ENCODE data around the gene FAT1. TPM values are rescaled to one million over a fixed set of nuclear protein-coding genes. Genes with fewer than 3 reads are reported as not detected.
A peak's percentile ranks its signal among the peaks of the same experiment; 100 is the strongest.

The FAT1 gene
- total and polyA plus RNA-seq, 9 of the 15 experiments (the other 6 are each of a cell fraction or from before 2014, with no cell fraction given): 6.0 to 38.4 (median 21.4) TPM

DNA sequence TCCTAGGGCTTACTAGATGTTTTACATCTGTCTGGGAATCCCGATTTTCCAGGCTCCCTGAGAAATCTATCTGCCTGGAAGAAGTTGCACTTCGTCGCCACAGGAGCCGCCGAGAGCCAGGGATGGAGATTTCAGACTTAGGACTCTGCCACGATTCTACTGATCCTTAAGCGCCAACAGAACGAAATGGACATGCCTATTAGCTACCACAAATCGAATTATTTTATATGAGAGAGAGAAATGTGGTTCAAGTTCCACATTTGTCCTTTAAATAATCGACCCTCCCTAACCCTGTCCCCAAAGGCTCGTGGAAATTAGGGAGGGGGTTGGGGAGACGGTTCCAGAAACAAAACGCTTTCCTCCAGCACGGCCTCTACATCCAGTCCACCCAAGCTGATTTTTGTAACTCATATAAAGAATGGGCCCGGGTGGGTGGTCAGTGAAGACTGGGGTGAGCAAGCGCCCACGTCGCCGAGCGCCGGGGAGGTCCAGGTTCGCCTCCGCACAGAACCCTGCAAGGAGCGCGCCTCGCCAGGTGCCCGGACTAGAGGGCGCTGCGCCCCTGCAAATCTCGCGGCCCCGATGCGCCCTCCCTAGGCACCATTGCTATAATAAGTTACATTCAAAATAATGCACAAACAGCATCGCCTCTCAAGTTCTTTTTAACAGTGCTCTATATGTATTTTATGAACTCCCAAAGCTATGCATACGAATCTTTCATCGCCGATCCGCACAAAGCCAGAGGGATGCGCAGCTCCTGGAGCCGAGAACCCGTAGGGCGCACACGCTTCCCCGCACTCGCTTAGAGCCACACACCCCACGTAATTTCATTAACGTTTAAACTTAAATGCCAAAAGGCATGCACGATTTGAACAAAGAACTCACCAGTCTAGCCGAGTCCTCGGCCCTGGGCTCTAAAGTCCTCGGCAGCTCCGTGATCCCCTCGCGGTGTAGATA lies 2.1 kb upstream of the FAT1 start (continued):
- TF ChIP-seq MAZ (CRISPR knock-in tag; conservative IDR thresholded peaks at IDR 0.05 in 1 of 2, IDR thresholded peaks at IDR 0.05 in 1 of 2) (peak in 1 of 2 experiments; percentile 39; a peak in 1 of 4 replicates), ZC3H8 (IDR thresholded peaks at IDR 0.05) (no peak), JUND (IDR thresholded peaks at IDR 0.05; ENCODE audit: borderline replicate concordance, low read depth, low read length) (0 out of 2 replicates have a peak, but pooled peaks have one; percentile 6), JUND (tag; IDR thresholded peaks at IDR 0.05; ENCODE audit: borderline replicate concordance, low read depth, low read length) (no peak), SOX6 (IDR thresholded peaks at IDR 0.05) (0 out of 2 replicates have a peak, but pooled peaks have one; percentile 8), EGR1 (conservative IDR thresholded peaks at IDR 0.05) (peak; percentile 42; the same call in 1 of the 2 replicates), CTBP1 (IDR thresholded peaks at IDR 0.05; ENCODE audit: borderline replicate concordance) (0 out of 2 replicates have a peak, but pooled peaks have one; percentile 25), SRF (CRISPR knock-in tag; IDR thresholded peaks at IDR 0.05) (peak in 1 of 2 experiments; percentile 36; a peak in 1 of 4 replicates), RAD21 (CRISPR knock-in tag; conservative IDR thresholded peaks at IDR 0.05 in 1 of 2, IDR thresholded peaks at IDR 0.05 in 1 of 2) (peak; percentile 79 to 86), CBX8 (IDR thresholded peaks at IDR 0.05; ENCODE audit: borderline replicate concordance, extremely low read depth, low read depth, low read length, poor library complexity, severe bottlenecking) (peak; percentile 75), RB1 (IDR thresholded peaks at IDR 0.05; ENCODE audit: low read depth) (peak; percentile 45; the same call in 1 of the 2 replicates), CC2D1A (IDR thresholded peaks at IDR 0.05) (no peak), HMGN3 (IDR thresholded peaks at IDR 0.05; ENCODE audit: borderline replicate concordance, extremely low read depth, insufficient read length, low read depth, low read length) (peak; percentile 37)
- TF ChIP-seq, protein P1, sequence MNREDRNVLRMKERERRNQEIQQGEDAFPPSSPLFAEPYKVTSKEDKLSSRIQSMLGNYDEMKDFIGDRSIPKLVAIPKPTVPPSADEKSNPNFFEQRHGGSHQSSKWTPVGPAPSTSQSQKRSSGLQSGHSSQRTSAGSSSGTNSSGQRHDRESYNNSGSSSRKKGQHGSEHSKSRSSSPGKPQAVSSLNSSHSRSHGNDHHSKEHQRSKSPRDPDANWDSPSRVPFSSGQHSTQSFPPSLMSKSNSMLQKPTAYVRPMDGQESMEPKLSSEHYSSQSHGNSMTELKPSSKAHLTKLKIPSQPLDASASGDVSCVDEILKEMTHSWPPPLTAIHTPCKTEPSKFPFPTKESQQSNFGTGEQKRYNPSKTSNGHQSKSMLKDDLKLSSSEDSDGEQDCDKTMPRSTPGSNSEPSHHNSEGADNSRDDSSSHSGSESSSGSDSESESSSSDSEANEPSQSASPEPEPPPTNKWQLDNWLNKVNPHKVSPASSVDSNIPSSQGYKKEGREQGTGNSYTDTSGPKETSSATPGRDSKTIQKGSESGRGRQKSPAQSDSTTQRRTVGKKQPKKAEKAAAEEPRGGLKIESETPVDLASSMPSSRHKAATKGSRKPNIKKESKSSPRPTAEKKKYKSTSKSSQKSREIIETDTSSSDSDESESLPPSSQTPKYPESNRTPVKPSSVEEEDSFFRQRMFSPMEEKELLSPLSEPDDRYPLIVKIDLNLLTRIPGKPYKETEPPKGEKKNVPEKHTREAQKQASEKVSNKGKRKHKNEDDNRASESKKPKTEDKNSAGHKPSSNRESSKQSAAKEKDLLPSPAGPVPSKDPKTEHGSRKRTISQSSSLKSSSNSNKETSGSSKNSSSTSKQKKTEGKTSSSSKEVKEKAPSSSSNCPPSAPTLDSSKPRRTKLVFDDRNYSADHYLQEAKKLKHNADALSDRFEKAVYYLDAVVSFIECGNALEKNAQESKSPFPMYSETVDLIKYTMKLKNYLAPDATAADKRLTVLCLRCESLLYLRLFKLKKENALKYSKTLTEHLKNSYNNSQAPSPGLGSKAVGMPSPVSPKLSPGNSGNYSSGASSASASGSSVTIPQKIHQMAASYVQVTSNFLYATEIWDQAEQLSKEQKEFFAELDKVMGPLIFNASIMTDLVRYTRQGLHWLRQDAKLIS (CRISPR knock-in tag; IDR thresholded peaks at IDR 0.05): peak; percentile 86
- TF ChIP-seq, protein P2, sequence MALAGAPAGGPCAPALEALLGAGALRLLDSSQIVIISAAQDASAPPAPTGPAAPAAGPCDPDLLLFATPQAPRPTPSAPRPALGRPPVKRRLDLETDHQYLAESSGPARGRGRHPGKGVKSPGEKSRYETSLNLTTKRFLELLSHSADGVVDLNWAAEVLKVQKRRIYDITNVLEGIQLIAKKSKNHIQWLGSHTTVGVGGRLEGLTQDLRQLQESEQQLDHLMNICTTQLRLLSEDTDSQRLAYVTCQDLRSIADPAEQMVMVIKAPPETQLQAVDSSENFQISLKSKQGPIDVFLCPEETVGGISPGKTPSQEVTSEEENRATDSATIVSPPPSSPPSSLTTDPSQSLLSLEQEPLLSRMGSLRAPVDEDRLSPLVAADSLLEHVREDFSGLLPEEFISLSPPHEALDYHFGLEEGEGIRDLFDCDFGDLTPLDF (CRISPR knock-in tag; IDR thresholded peaks at IDR 0.05): no peak
- TF ChIP-seq, protein P3, sequence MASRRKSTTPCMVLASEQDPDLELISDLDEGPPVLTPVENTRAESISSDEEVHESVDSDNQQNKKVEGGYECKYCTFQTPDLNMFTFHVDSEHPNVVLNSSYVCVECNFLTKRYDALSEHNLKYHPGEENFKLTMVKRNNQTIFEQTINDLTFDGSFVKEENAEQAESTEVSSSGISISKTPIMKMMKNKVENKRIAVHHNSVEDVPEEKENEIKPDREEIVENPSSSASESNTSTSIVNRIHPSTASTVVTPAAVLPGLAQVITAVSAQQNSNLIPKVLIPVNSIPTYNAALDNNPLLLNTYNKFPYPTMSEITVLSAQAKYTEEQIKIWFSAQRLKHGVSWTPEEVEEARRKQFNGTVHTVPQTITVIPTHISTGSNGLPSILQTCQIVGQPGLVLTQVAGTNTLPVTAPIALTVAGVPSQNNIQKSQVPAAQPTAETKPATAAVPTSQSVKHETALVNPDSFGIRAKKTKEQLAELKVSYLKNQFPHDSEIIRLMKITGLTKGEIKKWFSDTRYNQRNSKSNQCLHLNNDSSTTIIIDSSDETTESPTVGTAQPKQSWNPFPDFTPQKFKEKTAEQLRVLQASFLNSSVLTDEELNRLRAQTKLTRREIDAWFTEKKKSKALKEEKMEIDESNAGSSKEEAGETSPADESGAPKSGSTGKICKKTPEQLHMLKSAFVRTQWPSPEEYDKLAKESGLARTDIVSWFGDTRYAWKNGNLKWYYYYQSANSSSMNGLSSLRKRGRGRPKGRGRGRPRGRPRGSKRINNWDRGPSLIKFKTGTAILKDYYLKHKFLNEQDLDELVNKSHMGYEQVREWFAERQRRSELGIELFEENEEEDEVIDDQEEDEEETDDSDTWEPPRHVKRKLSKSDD (conservative IDR thresholded peaks at IDR 0.05; ENCODE audit: low read length): no peak
